Activated gamma-delta T cell (primary cell): ENCODE results near the gene MMRN2.
"Not testable (repeated sequence)": the region's sequence is repeated elsewhere in the genome, so short reads cannot be mapped to it uniquely, and the experiment has no call there.

Experiments
- DNase-seq: peaks from one replicate; lab custom pipeline; 2025; lab: John Stamatoyannopoulos, UW

MMRN2 gene

GRCh38 chr10:86956195-86956847 lies 1.1 kb downstream of the MMRN2 start:
- DNase-seq: no peak

DNA sequence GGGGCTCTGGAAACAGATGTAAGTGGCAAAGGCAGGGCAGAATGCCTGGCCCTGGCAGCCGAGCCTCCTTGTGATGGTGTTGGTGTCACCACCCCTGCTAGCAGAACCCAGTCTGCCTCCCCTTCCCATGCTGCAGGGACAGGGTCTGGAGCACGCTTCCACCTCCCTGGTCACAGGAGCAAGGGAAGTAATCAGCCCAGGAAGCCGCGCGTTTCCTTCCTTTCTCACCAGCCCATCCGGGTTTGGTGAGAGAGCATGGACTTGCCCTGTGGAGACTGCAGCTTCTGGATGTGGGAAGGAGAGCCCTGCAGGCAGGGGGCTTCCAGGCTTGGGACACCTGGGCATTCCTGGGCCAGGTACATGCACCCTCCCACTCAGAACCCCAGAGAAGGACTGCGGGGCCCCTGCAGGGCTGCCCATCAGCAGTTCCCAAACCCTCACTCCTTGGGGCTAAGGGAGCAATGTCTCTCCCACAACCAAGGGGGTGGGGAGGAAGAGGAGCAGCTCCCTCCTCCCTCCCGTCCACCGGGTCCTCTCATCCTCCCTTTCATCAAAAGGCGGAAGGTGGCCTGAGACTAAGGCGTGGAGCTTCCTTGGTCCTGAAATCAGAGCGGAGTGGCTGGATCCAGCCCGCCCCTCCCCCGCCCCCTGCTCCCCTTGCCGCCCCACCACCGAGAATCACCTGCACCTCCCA lies 1.8 kb downstream of the MMRN2 start:
- DNase-seq: no peak

- DNase-seq: no peak
Observed at GRCh38 chr10:86954681-86955500, 2.5 kb downstream of the MMRN2 start.

GRCh38 chr10:86953747-86954680 lies 3.4 kb downstream of the MMRN2 start:
- DNase-seq: no peak

DNA sequence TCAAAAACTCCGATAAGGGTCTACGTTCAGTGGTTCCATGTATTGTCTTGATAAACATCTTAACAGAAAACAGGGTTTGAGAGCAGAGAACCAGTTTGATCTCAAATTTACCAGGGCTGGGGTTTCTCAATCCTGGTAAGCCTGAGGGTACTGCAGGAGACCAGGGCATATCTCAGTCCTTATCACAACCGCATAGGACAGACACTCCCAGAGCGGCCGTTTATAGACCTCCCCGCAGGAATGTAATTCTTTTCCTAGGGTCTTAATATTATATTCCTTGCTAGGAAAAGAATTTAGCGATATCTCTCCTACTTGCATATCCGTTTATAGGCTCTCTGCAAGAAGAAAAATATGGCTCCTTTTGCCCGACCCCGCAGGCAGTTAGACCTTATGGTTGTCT lies 4.7 kb downstream of the MMRN2 start:
- DNase-seq: not testable (repeated sequence)

GRCh38 chr10:86952106-86952505 lies 5.3 kb downstream of the MMRN2 start:
- DNase-seq: no peak

GRCh38 chr10:86951184-86951761 lies 6.1 kb downstream of the MMRN2 start:
- no peak for DNase-seq

DNA sequence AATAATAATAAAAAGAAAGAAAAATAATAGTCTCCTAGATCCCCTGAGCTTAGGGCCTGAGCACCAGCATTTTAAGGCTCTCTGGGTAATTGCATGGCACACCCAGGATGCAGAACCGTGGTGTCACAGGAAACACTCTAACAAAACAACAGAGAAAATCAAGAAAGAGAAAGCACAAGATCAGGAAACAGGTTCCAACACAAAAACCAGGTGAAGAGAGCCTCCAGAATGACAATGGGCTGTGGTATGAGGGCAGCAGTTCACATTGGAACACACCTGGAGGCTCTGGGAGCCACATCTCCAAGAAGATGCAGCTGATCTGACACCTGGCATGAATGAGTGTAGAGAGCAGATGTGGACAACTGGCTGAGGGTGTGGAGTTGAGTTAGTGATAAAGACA lies 7.1 kb downstream of the MMRN2 start:
- DNase-seq: no peak

DNA sequence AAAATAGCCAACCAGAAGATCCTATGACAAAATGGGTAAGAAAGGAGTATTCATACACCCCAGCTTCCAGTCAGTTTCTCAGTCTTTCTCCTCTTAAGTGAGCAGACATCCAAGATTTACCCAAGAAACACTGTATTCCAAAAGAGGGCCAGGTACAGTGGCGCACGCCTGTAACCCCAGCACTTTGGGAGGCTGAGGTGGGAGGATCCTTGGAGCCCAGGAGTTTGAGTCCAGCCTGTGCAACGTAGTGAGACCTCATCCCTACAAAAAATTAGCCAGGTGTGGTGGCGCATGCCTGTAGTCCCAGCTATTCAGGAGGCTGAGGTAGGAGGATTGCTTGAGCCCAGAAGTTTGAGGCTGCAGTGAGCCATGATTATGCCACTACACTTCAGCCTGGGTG lies 9.6 kb downstream of the MMRN2 start:
- DNase-seq: not testable (repeated sequence)

- DNase-seq: no peak
Observed at GRCh38 chr10:86946213-86947155, 10.9 kb downstream of the MMRN2 start.

DNA sequence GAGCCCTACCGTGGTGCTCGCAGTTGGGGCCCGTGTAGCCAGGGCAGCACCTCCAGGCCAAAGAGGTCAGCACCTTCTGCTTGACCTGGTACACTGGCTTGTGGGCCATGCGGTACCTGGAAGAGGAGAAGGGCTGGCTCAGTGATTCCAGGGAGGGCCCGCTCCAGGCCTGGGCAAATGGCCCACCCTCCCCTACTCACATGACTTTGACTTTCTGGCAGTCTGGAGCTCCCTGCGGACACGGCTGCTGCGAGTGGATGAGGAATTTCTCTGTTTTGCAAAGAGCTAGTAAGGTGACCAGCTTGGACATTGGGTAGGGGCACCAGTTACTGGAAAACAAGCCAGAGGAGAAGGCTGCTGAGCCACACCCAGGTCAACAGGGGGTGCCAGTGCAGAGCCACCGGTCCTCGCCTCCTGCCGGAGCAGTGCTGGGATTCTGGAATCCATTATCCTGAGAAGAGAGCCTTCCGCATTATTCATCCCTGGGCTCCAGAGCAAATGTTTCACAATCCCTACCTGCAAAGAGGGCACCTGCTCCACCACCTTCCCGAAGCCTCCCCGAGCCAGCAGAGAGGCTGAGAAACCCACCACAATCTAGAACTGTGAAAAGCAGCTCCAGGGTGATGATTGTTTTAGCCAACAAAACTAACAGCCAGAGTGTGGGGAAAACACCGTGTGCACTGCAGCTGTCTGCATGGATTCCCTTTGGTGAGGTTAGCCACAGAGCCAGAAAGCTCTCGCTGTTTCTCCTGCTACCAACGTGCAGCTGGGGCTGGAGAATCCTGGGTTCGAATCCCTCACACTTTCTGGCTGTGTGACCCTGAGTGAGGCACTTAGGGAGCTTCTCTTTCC lies 11.8 kb downstream of the MMRN2 start:
- DNase-seq: no peak

GRCh38 chr10:86944907-86945306 lies 12.5 kb downstream of the MMRN2 start:
- no peak for DNase-seq

DNA sequence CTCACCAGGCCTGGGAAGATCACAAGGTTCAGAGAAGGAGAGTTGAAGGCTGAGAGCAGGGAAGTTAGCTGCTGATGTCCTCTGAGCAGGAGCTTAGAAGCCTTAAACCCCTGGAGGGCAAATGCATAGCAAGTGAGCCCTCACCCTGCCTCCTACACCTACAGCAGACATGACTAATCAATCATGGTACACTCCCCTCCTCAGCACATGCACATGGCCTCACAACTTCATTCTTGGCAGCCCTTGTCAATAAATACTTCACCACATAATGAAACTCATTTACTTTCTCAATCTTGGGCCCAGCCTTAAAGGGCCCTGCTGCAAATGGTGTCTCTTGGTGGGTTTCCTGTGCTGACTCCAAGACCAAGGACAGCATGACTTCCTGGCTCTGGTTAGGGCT lies 12.9 kb downstream of the MMRN2 start:
- no peak for DNase-seq

DNA sequence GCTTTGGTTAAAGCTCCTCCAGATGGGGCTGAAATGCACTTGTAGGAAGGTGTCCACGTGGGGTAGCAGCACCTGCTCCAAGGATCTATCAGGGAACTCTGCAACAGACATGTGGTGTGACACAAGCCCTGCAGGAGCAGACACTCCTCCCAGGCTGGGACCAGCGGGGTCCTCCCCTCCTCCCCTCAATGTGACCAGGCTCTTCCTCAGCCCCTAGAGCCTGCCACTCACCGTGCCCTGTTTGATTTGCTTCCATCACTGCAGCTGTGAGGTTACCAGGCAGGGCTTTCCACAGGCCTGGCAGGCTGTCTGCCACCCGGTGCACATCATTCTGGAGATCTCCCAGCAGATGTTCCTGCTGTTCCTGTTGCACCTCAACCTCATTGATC lies 13.4 kb downstream of the MMRN2 start:
- DNase-seq: no peak

GRCh38 chr10:86943316-86944030 lies 13.9 kb downstream of the MMRN2 start:
- DNase-seq: no peak

GRCh38 chr10:86942441-86943315 lies 14.7 kb downstream of the MMRN2 start:
- DNase-seq: no peak

DNA sequence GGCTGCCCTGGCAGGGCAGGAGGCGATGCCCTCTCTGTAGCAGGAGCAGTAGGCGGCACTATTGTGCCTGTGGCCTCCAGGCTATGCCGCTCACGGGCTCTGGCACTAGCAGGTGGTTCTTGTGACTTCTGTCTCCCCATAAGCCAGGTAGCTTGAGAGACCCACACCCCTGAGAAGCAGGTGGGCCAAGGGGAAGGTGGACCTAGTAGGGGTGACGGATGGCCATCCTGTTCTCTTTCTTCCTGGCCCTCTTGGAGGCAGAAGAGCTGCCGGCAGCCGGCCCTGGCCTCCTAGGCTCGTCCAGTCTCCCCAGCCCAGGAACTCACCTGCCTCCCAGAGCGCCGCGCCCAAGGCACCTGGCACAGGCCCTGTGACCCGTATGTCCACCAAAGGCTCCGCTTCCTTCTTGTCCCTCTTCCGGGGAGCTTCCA lies 15.4 kb downstream of the MMRN2 start:
- DNase-seq: no peak

DNA sequence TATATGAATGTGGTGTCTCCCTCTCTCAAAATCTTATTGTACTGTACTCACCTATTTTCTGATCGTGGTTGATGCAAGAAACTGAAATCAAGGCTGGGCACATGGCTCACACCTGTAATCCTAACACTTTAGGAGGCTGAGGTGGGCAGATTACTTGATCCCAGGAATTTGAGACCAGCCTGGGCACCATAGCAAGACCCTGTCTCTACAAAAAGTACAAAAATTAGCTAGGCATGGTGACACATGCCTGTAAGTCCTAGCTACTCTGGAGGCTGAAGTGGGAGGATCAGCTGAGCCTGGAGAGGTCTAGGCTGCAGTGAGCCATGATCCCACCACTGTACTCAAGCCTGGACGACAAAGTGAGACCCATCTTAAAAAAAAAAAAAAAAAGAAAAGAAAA lies 16.0 kb downstream of the MMRN2 start:
- DNase-seq: no peak
